ENCODE measurements around the gene GOSR2.
"Not testable (repeated sequence)": the region's sequence is repeated elsewhere in the genome, so short reads cannot be mapped to it uniquely, and the experiment has no call there.

Gene GOSR2

GRCh38 chr17:46935658-46936266 is 12.8 kb downstream of the GOSR2 start:
- DNase-seq = no peak

GRCh38 chr17:46940692-46941404 is 17.9 kb downstream of the GOSR2 start:
- DNase-seq = peak; percentile 15 to 68

GRCh38 chr17:46942441-46943217 is 19.7 kb downstream of the GOSR2 start:
- DNase-seq = peak in 1 of 2 donors; percentile 33

- DNase-seq = no peak
These were observed 20.2 kb downstream of the GOSR2 start for GRCh38 chr17:46943218-46943500.

- DNase-seq = no peak
These were observed 20.8 kb downstream of the GOSR2 start for GRCh38 chr17:46943501-46944393.

GRCh38 chr17:46944931-46945330 is 22.0 kb downstream of the GOSR2 start:
- no peak for DNase-seq

- no peak for DNase-seq
These were observed 24.3 kb downstream of the GOSR2 start for GRCh38 chr17:46947216-46947615.

GRCh38 chr17:46948544-46948943 is 25.6 kb downstream of the GOSR2 start:
- no peak for DNase-seq

GRCh38 chr17:46949291-46950174 is 26.6 kb downstream of the GOSR2 start:
- no peak for DNase-seq

- no peak for DNase-seq
These were observed 27.5 kb downstream of the GOSR2 start for GRCh38 chr17:46950342-46950996.

GRCh38 chr17:46950997-46951621 is 28.1 kb downstream of the GOSR2 start:
- DNase-seq = no peak

GRCh38 chr17:46951706-46952105 is 28.7 kb downstream of the GOSR2 start:
- no peak for DNase-seq

GRCh38 chr17:46952115-46952514 is 29.2 kb downstream of the GOSR2 start:
- DNase-seq = no peak

GRCh38 chr17:46953191-46953590 is 30.2 kb downstream of the GOSR2 start:
- DNase-seq = not testable (repeated sequence)

GRCh38 chr17:46958041-46958591 is 35.2 kb downstream of the GOSR2 start:
- no peak for DNase-seq

GRCh38 chr17:46960152-46960551 is 37.2 kb downstream of the GOSR2 start:
- DNase-seq = no peak

GRCh38 chr17:46962374-46962790 is 39.4 kb downstream of the GOSR2 start:
- DNase-seq = no peak

GRCh38 chr17:46963571-46963970 is 40.6 kb downstream of the GOSR2 start:
- no peak for DNase-seq

GRCh38 chr17:46964315-46965265 is 41.6 kb downstream of the GOSR2 start:
- DNase-seq = no peak
